ENCODE data around the gene CCND1.

Gene CCND1

GRCh38 chr11:69664901-69665300, 23.9 kb downstream of the CCND1 start:
- no peak overlapping the region for H3K4me3 ChIP-seq (ENCODE audit: low read depth, low read length)

- H3K4me3 ChIP-seq (ENCODE audit: low read depth, low read length): no peak overlapping the region
Measured at GRCh38 chr11:69665669-69666068, 24.7 kb downstream of the CCND1 start.

- H3K4me3 ChIP-seq (ENCODE audit: low read depth, low read length): no peak overlapping the region
Measured at GRCh38 chr11:69666261-69666660, 25.3 kb downstream of the CCND1 start.

GRCh38 chr11:69666752-69667536, 26.0 kb downstream of the CCND1 start:
- H3K4me3 ChIP-seq (ENCODE audit: low read depth, low read length): no peak overlapping the region

- no peak overlapping the region for H3K4me3 ChIP-seq (ENCODE audit: low read depth, low read length)
Measured at GRCh38 chr11:69667619-69668604, 27.0 kb downstream of the CCND1 start.

GRCh38 chr11:69669486-69669885, 28.5 kb downstream of the CCND1 start:
- H3K4me3 ChIP-seq (ENCODE audit: low read depth, low read length): no peak overlapping the region

- no peak overlapping the region for H3K4me3 ChIP-seq (ENCODE audit: low read depth, low read length)
Measured at GRCh38 chr11:69670158-69670845, 29.3 kb downstream of the CCND1 start.

GRCh38 chr11:69671734-69672465, 30.9 kb downstream of the CCND1 start:
- H3K4me3 ChIP-seq (ENCODE audit: low read depth, low read length): no peak overlapping the region

GRCh38 chr11:69674267-69674885, 33.4 kb downstream of the CCND1 start:
- H3K4me3 ChIP-seq (ENCODE audit: low read depth, low read length): peak overlapping the region; percentile 93

- peak within 1 kb of the TSS; percentile 93 for H3K4me3 ChIP-seq (ENCODE audit: low read depth, low read length)
Measured at GRCh38 chr11:69674886-69675714, 34.1 kb downstream of the CCND1 start, which contains the start of gene LTO1. Gene LTO1, minus strand, starts transcription at chr11:69675353. Its CDS starts 114 bp downstream, at chr11:69675239.

GRCh38 chr11:69677749-69678148, 36.8 kb downstream of the CCND1 start:
- no peak overlapping the region for H3K4me3 ChIP-seq (ENCODE audit: low read depth, low read length)

- no peak overlapping the region for H3K4me3 ChIP-seq (ENCODE audit: low read depth, low read length)
Measured at GRCh38 chr11:69680688-69681087, 39.7 kb downstream of the CCND1 start.

- no peak overlapping the region for H3K4me3 ChIP-seq (ENCODE audit: low read depth, low read length)
Measured at GRCh38 chr11:69682221-69682620, 41.3 kb downstream of the CCND1 start.

GRCh38 chr11:69682681-69683326, 41.8 kb downstream of the CCND1 start:
- H3K4me3 ChIP-seq (ENCODE audit: low read depth, low read length): no peak overlapping the region

GRCh38 chr11:69683764-69684333, 42.9 kb downstream of the CCND1 start:
- no peak overlapping the region for H3K4me3 ChIP-seq (ENCODE audit: low read depth, low read length)

- no peak overlapping the region for H3K4me3 ChIP-seq (ENCODE audit: low read depth, low read length)
Measured at GRCh38 chr11:69684651-69685050, 43.7 kb downstream of the CCND1 start.

- no peak overlapping the region for H3K4me3 ChIP-seq (ENCODE audit: low read depth, low read length)
Measured at GRCh38 chr11:69685348-69685747, 44.4 kb downstream of the CCND1 start.

- H3K4me3 ChIP-seq (ENCODE audit: low read depth, low read length): no peak overlapping the region
Measured at GRCh38 chr11:69686452-69686851, 45.5 kb downstream of the CCND1 start.

Data from iPS-11a (cell line).